Right lobe of liver (tissue), 4 donors: ENCODE measurements around the gene LARP1B.

ENCODE experiments used
- CTCF ChIP-seq, 4 donors: fragments of 200-600 bp in 3 of 4; fragments of 450-650 bp in 1 of 4; IDR thresholded peaks; one replicate each; pipeline versions ENCODE4 v1.5.1 to v1.8.0; 2016 to 2022; ENCODE audit warnings: antibody characterized with exemption in 4 of 4, mild to moderate bottlenecking in 2 of 4
- POLR2A ChIP-seq: fragments of 450-650 bp; IDR thresholded peaks from one replicate; pipeline ENCODE4 v1.6.1; 2017; ENCODE audit warnings: antibody characterized with exemption, mild to moderate bottlenecking
- donor health status: DM: no; HTN: no; CAD: no.
- donor health status: DM: no; HTN: no; CAD: no.
- donor health status: DM: no; HTN: yes; CAD: no.

- TF ChIP-seq CTCF (IDR thresholded peaks at IDR 0.05) (no peak), POLR2A (no peak)
These were observed 21.5 kb upstream of the LARP1B start for GRCh38 chr4:128039568-128039967.
